ENCODE data around the gene DLX4.

DLX4 gene

GRCh38 chr17:49946964-49947584 is 21.9 kb upstream of the DLX4 start:
- DNase-seq (ENCODE audit: low spot score) (no peak), FAIRE-seq (no peak)

- DNase-seq (ENCODE audit: low spot score) (no peak), FAIRE-seq (no peak)
These were observed 19.4 kb upstream of the DLX4 start for GRCh38 chr17:49949634-49950033.

- FAIRE-seq (no peak), DNase-seq (ENCODE audit: low spot score) (peak; percentile 62)
These were observed 17.5 kb upstream of the DLX4 start for GRCh38 chr17:49951362-49952082.

GRCh38 chr17:49952209-49952911 is 16.6 kb upstream of the DLX4 start:
- FAIRE-seq: peak; percentile 53
- DNase-seq (ENCODE audit: low spot score): peak; percentile 84

- DNase-seq (ENCODE audit: low spot score): peak; percentile 67
- FAIRE-seq: peak; percentile 44
These were observed 16.0 kb upstream of the DLX4 start for GRCh38 chr17:49952912-49953497.

GRCh38 chr17:49955157-49955556 is 13.8 kb upstream of the DLX4 start:
- DNase-seq (ENCODE audit: low spot score) (no peak), FAIRE-seq (no peak)

GRCh38 chr17:49956780-49957179 is 12.2 kb upstream of the DLX4 start:
- FAIRE-seq (no peak), DNase-seq (ENCODE audit: low spot score) (no peak)

- no peak for DNase-seq (ENCODE audit: low spot score)
- FAIRE-seq: no peak
These were observed 11.6 kb upstream of the DLX4 start for GRCh38 chr17:49957350-49957749.

GRCh38 chr17:49958723-49959122 is 10.3 kb upstream of the DLX4 start:
- FAIRE-seq (no peak), DNase-seq (ENCODE audit: low spot score) (no peak)

GRCh38 chr17:49959183-49959935 is 9.6 kb upstream of the DLX4 start:
- DNase-seq (ENCODE audit: low spot score): peak; percentile 79

GRCh38 chr17:49962599-49963308 is 6.2 kb upstream of the DLX4 start:
- FAIRE-seq: no peak

More at GRCh38 chr17:49959183-49959935, 9.6 kb upstream of the DLX4 start:
- FAIRE-seq: peak; percentile 68

GRCh38 chr17:49963309-49963625 is 5.7 kb upstream of the DLX4 start:
- DNase-seq (ENCODE audit: low spot score) (no peak), FAIRE-seq (no peak)

More at GRCh38 chr17:49962599-49963308, 6.2 kb upstream of the DLX4 start:
- DNase-seq (ENCODE audit: low spot score): no peak

GRCh38 chr17:49963626-49964302 is 5.2 kb upstream of the DLX4 start:
- FAIRE-seq: peak; percentile 20
- no peak for DNase-seq (ENCODE audit: low spot score)

GRCh38 chr17:49964303-49964768 is 4.7 kb upstream of the DLX4 start:
- FAIRE-seq: no peak

GRCh38 chr17:49964769-49965523 is 4.0 kb upstream of the DLX4 start:
- no peak for DNase-seq (ENCODE audit: low spot score)
- FAIRE-seq: no peak

More at GRCh38 chr17:49964303-49964768, 4.7 kb upstream of the DLX4 start:
- DNase-seq (ENCODE audit: low spot score): no peak

GRCh38 chr17:49965524-49965909 is 3.5 kb upstream of the DLX4 start:
- no peak for FAIRE-seq
- DNase-seq (ENCODE audit: low spot score): no peak

GRCh38 chr17:49966767-49967166 is 2.2 kb upstream of the DLX4 start:
- FAIRE-seq (no peak), DNase-seq (ENCODE audit: low spot score) (no peak)

GRCh38 chr17:49967205-49967604 is 1.8 kb upstream of the DLX4 start:
- FAIRE-seq: no peak
- DNase-seq (ENCODE audit: low spot score): no peak
